GM20431 (cell line): ENCODE data around the gene C17orf114.

ENCODE experiments used
- in situ Hi-C: fragments of 300-500 bp; cut with MseI, MboI; formaldehyde crosslinking; loops from one replicate; pipeline ENCODE4 v1.15.0; 2020; ENCODE audit warnings: low sequenced_read_pairs; ENCODE audit not compliant: unreplicated experiment

The C17orf114 gene

GRCh38 chr17:4827399-4827798 is 25.3 kb upstream of the C17orf114 start:
- in situ Hi-C loops, result no loop called here

- in situ Hi-C loops, result no loop called here
These were observed 21.4 kb upstream of the C17orf114 start for GRCh38 chr17:4823373-4824089.

GRCh38 chr17:4822835-4823234 is 20.7 kb upstream of the C17orf114 start:
- in situ Hi-C loops, result no loop called here

GRCh38 chr17:4818276-4818675 is 16.1 kb upstream of the C17orf114 start:
- in situ Hi-C loops, result no loop called here

GRCh38 chr17:4816826-4817225 is 14.7 kb upstream of the C17orf114 start:
- in situ Hi-C loops, result no loop called here

GRCh38 chr17:4815043-4815675 is 13.0 kb upstream of the C17orf114 start:
- in situ Hi-C loops, result no loop called here

GRCh38 chr17:4812690-4813089 is 10.6 kb upstream of the C17orf114 start:
- in situ Hi-C loops, result no loop called here

GRCh38 chr17:4811471-4811870 is 9.3 kb upstream of the C17orf114 start:
- in situ Hi-C loops, result no loop called here

- in situ Hi-C loops, result no loop called here
These were observed 8.7 kb upstream of the C17orf114 start for GRCh38 chr17:4810696-4811290.

GRCh38 chr17:4808378-4808767 is 6.2 kb upstream of the C17orf114 start:
- in situ Hi-C loops, result no loop called here

- in situ Hi-C loops, result no loop called here
These were observed 5.7 kb upstream of the C17orf114 start for GRCh38 chr17:4807605-4808377.

GRCh38 chr17:4806777-4807604 is 4.9 kb upstream of the C17orf114 start, which contains the start of gene PLD2:
PLD2 (plus strand) TSS chr17:4807152; CDS start chr17:4807773, 621 bp downstream.
- in situ Hi-C loops, result no loop called here

GRCh38 chr17:4806456-4806776 is 4.3 kb upstream of the C17orf114 start:
- in situ Hi-C loops, result no loop called here

GRCh38 chr17:4800462-4801196 is 1.5 kb downstream of the C17orf114 start:
- in situ Hi-C loops, result no loop called here

GRCh38 chr17:4796552-4796920 is 5.6 kb downstream of the C17orf114 start:
- in situ Hi-C loops, result no loop called here

GRCh38 chr17:4795168-4795567 is 7.0 kb downstream of the C17orf114 start:
- in situ Hi-C loops, result no loop called here

- in situ Hi-C loops, result no loop called here
These were observed 11.4 kb downstream of the C17orf114 start for GRCh38 chr17:4790705-4791088.

GRCh38 chr17:4789951-4790704 is 12.0 kb downstream of the C17orf114 start:
- in situ Hi-C loops, result no loop called here

- in situ Hi-C loops, result no loop called here
These were observed 12.5 kb downstream of the C17orf114 start for GRCh38 chr17:4789701-4789950.
